Testis (tissue), 2 donors: ENCODE results near the gene FSIP1.

Experiments
- POLR2A ChIP-seq: fragments of 450-650 bp; IDR thresholded peaks from one replicate; pipeline ENCODE4 v1.6.1; 2017; ENCODE audit warnings: antibody characterized with exemption, mild to moderate bottlenecking, moderate library complexity
- TF ChIP-seq, protein P1 (sequence below), 3 experiments: fragments of 450-650 bp in 2 of 3; fragments of 200-600 bp in 1 of 3; sonication (generic) in 1 of 3; IDR thresholded peaks; one replicate each; pipeline ENCODE4 v1.5.1; 2016 to 2019; ENCODE audit warnings: antibody characterized with exemption in 3 of 3, mild to moderate bottlenecking in 2 of 3, moderate library complexity in 1 of 3

DNA sequence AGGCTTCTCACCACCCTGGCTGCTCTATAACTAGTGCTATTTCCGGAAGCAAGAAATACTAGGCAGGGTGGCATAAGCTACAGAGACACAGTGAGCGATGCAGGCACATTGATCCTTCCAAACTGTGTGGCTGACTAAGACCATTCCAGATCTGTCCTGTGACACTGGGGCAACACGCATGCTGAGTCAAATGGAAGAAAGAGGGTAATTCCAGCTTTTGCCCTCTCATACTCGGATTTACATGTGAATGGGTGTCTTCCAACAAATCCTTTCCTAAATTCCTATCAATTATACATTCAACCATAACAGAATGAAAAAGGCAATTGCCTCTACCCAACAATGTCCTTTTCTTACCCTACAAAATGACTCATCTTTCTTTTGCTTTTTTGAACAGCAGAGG, 5.1 kb downstream of the FSIP1 start:
- TF ChIP-seq, protein P1, sequence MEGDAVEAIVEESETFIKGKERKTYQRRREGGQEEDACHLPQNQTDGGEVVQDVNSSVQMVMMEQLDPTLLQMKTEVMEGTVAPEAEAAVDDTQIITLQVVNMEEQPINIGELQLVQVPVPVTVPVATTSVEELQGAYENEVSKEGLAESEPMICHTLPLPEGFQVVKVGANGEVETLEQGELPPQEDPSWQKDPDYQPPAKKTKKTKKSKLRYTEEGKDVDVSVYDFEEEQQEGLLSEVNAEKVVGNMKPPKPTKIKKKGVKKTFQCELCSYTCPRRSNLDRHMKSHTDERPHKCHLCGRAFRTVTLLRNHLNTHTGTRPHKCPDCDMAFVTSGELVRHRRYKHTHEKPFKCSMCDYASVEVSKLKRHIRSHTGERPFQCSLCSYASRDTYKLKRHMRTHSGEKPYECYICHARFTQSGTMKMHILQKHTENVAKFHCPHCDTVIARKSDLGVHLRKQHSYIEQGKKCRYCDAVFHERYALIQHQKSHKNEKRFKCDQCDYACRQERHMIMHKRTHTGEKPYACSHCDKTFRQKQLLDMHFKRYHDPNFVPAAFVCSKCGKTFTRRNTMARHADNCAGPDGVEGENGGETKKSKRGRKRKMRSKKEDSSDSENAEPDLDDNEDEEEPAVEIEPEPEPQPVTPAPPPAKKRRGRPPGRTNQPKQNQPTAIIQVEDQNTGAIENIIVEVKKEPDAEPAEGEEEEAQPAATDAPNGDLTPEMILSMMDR (IDR thresholded peaks at IDR 0.05), result no peak
- no peak for TF ChIP-seq POLR2A
